ENCODE results near the gene PLCZ1.
"Not testable (repeated sequence)": the region's sequence is repeated elsewhere in the genome, so short reads cannot be mapped to it uniquely, and the experiment has no call there.

PLCZ1 gene

DNA sequence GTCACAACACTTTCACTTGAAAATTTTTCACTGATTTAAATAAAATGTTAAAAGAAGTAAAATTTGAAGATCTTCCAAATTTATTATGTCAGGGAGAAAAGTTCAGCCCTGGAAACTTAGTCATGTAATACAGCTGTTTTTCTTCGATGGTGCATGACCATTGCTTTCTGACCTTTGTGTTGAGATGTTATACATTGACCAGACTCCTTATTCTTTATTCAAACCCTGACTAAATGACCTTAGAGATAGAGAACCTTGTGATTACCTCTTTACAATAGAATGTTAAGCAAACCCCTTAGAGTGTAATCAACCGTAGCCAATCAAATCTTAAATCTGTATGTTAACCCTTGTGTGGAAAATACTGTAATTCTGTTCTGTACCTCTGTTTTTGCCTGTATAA lies 34.5 kb downstream of the PLCZ1 start:
- DNase-seq (ENCODE audit: low read depth in 2 of 2, low spot score in 1 of 2): no peak

DNA sequence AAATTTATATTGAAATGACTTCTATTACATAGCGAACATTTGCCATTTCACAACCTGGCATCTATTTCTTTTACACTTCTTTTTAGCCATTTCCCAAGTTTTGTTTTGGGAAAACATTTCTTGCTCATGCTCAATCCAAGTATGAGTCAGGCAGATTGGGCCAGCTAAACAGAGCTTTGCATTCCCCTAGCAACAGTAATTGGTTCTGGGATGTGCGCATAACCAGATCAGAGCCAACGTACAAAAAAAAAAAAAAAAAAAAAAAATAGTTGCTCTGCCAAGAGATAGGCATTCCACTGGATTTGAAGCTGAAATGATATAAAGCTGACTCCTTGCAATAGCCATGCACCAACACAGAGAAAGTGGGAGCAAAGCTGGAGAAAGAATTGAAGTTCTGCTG lies 37.5 kb downstream of the PLCZ1 start:
- DNase-seq (ENCODE audit: low read depth in 2 of 2, low spot score in 1 of 2): no peak

GRCh38 chr12:18696971-18697602 lies 40.7 kb downstream of the PLCZ1 start:
- no peak for DNase-seq (ENCODE audit: low read depth in 2 of 2, low spot score in 1 of 2)

- not testable (repeated sequence) for DNase-seq (ENCODE audit: low read depth in 2 of 2, low spot score in 1 of 2)
Observed at GRCh38 chr12:18693986-18694385, 43.8 kb downstream of the PLCZ1 start.

GRCh38 chr12:18690653-18691052 lies 47.2 kb downstream of the PLCZ1 start:
- no peak for DNase-seq (ENCODE audit: low read depth in 2 of 2, low spot score in 1 of 2)

DNA sequence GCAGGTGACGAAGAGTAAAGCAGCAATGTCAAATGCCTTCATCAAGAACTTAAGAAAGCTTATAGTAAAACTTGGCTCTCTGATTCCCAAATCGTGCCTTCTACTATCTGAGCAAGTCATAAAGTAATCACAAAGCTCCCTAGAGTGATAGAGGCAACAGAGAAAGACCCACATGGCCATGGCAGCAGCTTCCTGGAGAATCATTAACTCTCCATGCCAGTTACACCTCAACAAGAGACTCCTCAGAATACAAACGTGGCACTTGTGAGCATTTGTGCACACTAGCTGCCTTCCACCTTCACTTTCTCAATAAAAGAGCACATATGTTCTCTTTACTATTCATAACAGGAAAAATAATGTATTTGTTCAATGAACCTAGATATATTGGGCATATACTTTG lies 48.0 kb downstream of the PLCZ1 start:
- DNase-seq (ENCODE audit: low read depth in 2 of 2, low spot score in 1 of 2): no peak

- no peak for DNase-seq (ENCODE audit: low read depth in 2 of 2, low spot score in 1 of 2)
Observed at GRCh38 chr12:18684430-18684829, 53.4 kb downstream of the PLCZ1 start.

DNA sequence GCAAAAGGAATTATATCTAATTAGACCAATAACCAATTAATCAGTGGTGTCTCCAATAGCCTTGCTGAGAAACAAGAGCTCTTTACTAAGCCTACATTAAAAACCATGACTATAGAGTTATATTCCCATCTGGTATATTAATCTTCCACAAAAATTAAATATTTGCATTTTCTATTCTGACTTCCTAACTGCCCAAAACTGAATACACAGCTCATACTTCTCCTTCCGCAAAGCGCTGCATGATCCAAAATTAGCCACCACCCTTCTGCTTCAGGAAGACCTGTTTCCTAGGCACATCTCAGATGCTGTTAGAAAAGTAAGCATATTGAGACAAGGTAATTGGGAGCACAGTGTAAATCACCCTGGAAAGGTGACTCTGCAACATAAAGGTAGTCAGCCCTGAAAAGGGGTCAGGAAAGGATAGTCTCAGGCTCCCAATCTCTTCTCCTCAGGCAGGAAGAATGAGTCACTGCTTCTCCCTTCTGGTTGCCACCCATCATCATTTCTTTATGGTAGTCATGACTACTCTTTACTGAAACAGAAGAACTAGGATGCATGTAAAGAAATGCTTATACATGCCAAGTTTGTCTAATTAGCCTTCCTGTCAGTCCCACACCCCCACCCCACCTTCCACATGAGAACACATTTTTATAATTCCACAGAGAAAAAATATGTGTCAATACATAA lies 54.3 kb downstream of the PLCZ1 start:
- no peak for DNase-seq (ENCODE audit: low read depth in 2 of 2, low spot score in 1 of 2)

GRCh38 chr12:18681818-18682217 lies 56.0 kb downstream of the PLCZ1 start:
- DNase-seq (ENCODE audit: low read depth in 2 of 2, low spot score in 1 of 2): no peak

GRCh38 chr12:18676996-18677588 lies 60.7 kb downstream of the PLCZ1 start:
- DNase-seq (ENCODE audit: low read depth in 2 of 2, low spot score in 1 of 2): no peak

- no peak for DNase-seq (ENCODE audit: low read depth in 2 of 2, low spot score in 1 of 2)
Observed at GRCh38 chr12:18676141-18676540, 61.7 kb downstream of the PLCZ1 start.

DNA sequence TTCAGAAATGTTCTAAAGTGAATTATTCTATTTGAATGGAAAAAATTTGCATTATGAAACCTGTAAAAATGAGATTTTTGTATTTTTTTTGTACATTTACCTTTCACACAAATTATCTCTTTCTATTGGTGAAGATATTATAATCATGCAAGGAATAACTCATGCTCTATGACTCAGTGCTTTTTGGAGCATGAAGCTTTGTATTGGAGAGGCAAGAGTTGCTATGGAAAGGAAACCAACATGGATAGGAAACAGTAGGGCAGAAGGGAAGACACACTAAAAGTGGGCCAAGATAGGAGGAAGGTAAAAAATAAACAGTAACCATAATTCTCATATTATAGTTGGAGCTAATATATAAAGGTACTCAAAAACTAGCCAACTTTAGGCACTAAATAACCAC lies 79.0 kb downstream of the PLCZ1 start:
- no peak for DNase-seq (ENCODE audit: low read depth in 2 of 2, low spot score in 1 of 2)

GRCh38 chr12:18658179-18658578 lies 79.6 kb downstream of the PLCZ1 start:
- DNase-seq (ENCODE audit: low read depth in 2 of 2, low spot score in 1 of 2): no peak

DNA sequence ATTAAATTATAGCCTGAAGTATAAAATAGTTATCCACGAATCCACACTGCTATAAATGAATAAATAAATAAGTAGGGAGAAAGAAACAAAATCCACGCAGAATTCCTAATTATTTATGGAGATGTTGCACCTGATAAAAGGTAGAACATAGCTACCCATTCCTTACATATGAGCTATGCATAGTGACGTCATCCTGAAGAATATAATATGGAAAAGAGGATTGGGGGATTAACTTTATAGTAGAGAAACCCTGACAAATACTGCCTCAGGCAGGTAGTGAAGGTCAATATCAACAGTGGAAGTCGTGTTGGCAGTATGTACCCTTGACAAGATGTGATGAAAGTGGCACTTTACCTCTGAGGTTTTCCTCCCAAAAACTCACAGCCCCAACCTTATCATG lies 82.5 kb downstream of the PLCZ1 start:
- DNase-seq (ENCODE audit: low read depth in 2 of 2, low spot score in 1 of 2): no peak

DNA sequence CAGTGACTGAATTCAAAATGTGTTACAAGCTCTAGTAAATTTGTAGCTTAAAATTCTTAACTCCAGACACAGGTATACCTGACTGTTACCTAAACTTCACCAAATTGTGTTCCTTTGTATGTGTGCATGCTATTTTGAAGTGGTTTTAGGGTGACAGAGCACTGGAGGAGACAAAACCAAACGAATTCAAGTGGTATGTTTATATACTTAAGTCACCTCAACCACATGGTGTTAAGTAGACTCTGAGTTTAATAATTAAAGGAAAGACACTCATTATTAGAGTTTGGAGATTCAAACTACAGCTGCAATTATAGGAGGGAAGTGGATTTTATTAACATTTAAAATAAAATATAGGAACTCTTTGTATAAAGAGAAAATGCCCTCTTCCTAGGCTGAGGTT lies 84.3 kb downstream of the PLCZ1 start:
- DNase-seq (ENCODE audit: low read depth in 2 of 2, low spot score in 1 of 2): no peak

- DNase-seq (ENCODE audit: low read depth in 2 of 2, low spot score in 1 of 2): no peak
Observed at GRCh38 chr12:18652596-18652995, 85.2 kb downstream of the PLCZ1 start.

- DNase-seq (ENCODE audit: low read depth in 2 of 2, low spot score in 1 of 2): no peak
Observed at GRCh38 chr12:18651525-18651924, 86.3 kb downstream of the PLCZ1 start.

GRCh38 chr12:18646286-18646890 lies 91.4 kb downstream of the PLCZ1 start:
- DNase-seq (ENCODE audit: low read depth in 2 of 2, low spot score in 1 of 2): no peak

DNA sequence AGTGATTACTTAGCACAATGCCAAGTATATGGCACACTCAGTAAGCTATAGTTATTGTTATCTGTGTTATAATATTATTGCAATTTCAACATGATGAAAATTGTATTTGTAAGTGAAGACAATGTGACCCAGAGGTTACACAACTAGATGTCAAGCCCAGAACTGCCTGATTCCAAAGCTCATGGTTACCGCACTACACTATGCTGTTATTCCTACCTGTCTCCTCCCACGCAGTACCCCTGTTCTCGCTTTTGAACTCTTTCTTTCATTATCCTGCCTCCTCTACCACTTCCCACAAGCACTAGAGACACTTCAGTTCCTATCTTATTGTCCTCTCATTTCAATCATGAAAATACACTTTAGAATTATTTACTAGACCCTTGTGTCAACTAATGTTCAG lies 93.2 kb downstream of the PLCZ1 start:
- DNase-seq (ENCODE audit: low read depth in 2 of 2, low spot score in 1 of 2): no peak

GRCh38 chr12:18643681-18644080 lies 94.1 kb downstream of the PLCZ1 start:
- DNase-seq (ENCODE audit: low read depth in 2 of 2, low spot score in 1 of 2): no peak

DNA sequence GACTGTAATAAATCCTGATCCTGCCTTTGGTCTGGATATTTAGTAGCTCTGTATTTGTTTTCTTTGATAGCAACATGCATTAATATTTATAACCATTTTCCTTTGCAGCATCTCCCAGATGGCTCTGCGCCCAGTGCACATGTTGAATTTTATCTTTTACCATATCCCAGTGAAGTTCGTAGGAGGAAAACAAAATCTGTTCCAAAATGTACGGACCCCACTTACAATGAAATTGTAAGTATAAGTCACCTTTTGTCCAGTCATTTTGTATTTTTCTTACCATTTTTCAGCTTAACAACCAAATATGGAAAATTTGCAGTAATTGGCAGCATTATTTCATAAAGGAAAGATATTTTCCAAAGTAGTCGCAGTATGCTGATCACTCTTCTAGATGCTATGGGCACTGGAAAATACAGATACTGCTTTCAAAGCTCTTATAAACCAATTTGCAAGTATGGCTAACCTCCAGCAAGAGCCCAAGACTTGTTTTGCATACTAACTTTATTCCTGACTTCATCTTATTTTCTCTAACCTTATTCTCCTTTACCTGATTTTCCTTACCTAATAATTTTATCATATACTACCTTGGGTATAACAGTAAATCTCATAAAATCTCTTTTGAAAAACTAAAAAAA lies 97.4 kb downstream of the PLCZ1 start:
- no peak for DNase-seq (ENCODE audit: low read depth in 2 of 2, low spot score in 1 of 2)

DNA sequence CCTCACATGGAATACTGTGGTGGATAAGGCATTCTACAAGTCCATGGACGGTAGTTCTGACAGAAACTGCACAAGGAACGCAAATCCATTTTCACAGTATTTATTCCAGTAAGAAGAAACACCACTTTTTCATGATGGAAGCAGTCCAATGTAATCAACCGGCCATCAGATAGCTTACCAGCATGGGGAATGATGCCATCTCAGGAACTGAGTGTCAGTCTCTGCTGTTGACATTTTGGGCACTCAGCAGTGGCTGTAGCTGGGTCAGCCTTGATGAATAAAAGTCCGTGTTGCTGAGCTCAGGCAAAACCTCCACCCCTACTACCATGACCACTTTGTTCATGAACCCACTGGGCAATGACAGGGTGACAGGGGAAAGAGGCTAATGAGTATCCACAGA lies 103.4 kb downstream of the PLCZ1 start:
- no peak for DNase-seq (ENCODE audit: low read depth in 2 of 2, low spot score in 1 of 2)

All from stimulated activated CD8-positive, alpha-beta memory T cell treated with anti-CD3 and anti-CD28 coated beads, Interleukin-4, amount 100 ng/mL, for 1 hour (primary cell).